Measurements from ENCODE around the gene CACNA1D. TPM values are rescaled to one million over a fixed set of nuclear protein-coding genes. Genes with fewer than 3 reads are reported as not detected.

CACNA1D gene
- total RNA-seq, 1 donor from 2014 or later = 1.1 TPM

- intact Hi-C loops (cut with micrococcal nuclease) = no loop called here
- no peak for DNase-seq
- Histone ChIP-seq H3K9me3 (replicated peaks) (no peaks in the 10 kb centered on the region), H3K27me3 (ENCODE audit: low read depth) (no peaks in the 10 kb centered on the region), H3K36me3 (no peaks in the 10 kb centered on the region), H3K27ac (replicated peaks) (peak overlapping the region; percentile 85), H3K4me3 (no peak overlapping the region), H3K4me1 (peaks cover 83% of the 10 kb centered on the region)
- TF ChIP-seq, protein P1, sequence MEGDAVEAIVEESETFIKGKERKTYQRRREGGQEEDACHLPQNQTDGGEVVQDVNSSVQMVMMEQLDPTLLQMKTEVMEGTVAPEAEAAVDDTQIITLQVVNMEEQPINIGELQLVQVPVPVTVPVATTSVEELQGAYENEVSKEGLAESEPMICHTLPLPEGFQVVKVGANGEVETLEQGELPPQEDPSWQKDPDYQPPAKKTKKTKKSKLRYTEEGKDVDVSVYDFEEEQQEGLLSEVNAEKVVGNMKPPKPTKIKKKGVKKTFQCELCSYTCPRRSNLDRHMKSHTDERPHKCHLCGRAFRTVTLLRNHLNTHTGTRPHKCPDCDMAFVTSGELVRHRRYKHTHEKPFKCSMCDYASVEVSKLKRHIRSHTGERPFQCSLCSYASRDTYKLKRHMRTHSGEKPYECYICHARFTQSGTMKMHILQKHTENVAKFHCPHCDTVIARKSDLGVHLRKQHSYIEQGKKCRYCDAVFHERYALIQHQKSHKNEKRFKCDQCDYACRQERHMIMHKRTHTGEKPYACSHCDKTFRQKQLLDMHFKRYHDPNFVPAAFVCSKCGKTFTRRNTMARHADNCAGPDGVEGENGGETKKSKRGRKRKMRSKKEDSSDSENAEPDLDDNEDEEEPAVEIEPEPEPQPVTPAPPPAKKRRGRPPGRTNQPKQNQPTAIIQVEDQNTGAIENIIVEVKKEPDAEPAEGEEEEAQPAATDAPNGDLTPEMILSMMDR (IDR thresholded peaks at IDR 0.05; ENCODE audit: borderline replicate concordance) = no peak
Measured at GRCh38 chr3:53708001-53708621, 213.7 kb downstream of the CACNA1D start.

DNA sequence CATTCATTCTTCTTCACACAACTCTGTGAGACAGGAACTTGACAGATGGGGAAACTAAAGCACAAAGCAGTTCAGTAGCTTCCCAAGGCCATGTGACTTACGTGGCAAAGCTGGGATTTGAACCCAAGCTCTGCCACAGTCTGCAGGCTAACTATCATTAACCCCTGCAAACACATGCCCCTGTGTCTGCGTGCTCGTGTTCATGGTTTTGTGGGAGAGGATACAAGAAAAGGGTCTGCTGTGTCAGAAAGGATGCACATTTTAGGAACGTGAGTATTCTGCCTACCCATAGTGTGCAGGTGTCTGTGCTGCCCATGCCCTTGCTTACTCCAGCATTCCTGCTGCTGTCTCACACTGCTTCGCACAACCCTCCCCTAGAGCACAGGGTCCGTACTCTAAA, 214.8 kb downstream of the CACNA1D start:
- no peak for DNase-seq
- TF ChIP-seq, protein P1 (IDR thresholded peaks at IDR 0.05; ENCODE audit: borderline replicate concordance) = no peak
- intact Hi-C loops (cut with micrococcal nuclease) = no loop called here
- Histone ChIP-seq H3K36me3 (no peaks in the 10 kb centered on the region), H3K4me3 (no peak overlapping the region), H3K27ac (replicated peaks) (peak overlapping the region; percentile 85), H3K27me3 (ENCODE audit: low read depth) (no peaks in the 10 kb centered on the region), H3K4me1 (peaks cover 83% of the 10 kb centered on the region), H3K9me3 (replicated peaks) (no peaks in the 10 kb centered on the region)

- H3K27me3 ChIP-seq (ENCODE audit: low read depth) = no peaks in the 10 kb centered on the region
- peaks cover 80% of the 10 kb centered on the region for H3K4me1 ChIP-seq
- intact Hi-C loops (cut with micrococcal nuclease) = loop anchor here (10.0 kb wide), 1 partner anchor 405 kb away; no protein-coding TSS in a partner anchor
- H3K36me3 ChIP-seq = no peaks in the 10 kb centered on the region
- peak; percentile 68 for DNase-seq
- TF ChIP-seq, protein P1 (IDR thresholded peaks at IDR 0.05; ENCODE audit: borderline replicate concordance) = peak; percentile 83
- no peak overlapping the region for H3K4me3 ChIP-seq
- no peaks in the 10 kb centered on the region for H3K9me3 ChIP-seq (replicated peaks)
- peak overlapping the region; percentile 85 for H3K27ac ChIP-seq (replicated peaks)
Measured at GRCh38 chr3:53709860-53710674, 215.7 kb downstream of the CACNA1D start.

DNA sequence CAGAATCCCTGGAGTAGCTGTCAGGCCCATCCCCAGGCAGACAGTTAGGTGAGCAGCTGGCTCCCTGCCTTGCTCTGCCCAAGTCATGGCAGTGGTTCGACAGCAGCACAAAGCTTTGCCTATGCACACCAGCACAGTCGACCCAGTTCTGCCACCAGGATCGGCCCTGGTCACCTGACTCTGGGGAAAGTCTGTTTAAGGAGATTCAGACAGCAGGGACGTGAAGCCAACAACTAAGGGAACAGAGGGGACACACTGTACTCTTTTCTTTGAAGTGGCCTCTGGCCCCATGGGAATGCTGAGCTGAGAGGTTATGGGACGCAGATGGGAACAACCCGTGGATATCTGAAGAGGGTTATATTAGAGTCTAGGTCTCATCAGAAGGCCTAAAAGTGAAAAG, 217.0 kb downstream of the CACNA1D start:
- Histone ChIP-seq H3K4me3 (no peak overlapping the region), H3K36me3 (no peaks in the 10 kb centered on the region), H3K27ac (replicated peaks) (peak overlapping the region; percentile 85), H3K9me3 (replicated peaks) (no peaks in the 10 kb centered on the region), H3K4me1 (peaks cover 79% of the 10 kb centered on the region), H3K27me3 (ENCODE audit: low read depth) (no peaks in the 10 kb centered on the region)
- intact Hi-C loops (cut with micrococcal nuclease) = loop anchor here (10.0 kb wide), 1 partner anchor 407 kb away; no protein-coding TSS in a partner anchor
- TF ChIP-seq, protein P1 (IDR thresholded peaks at IDR 0.05; ENCODE audit: borderline replicate concordance) = no peak
- peak; percentile 45 for DNase-seq

- Histone ChIP-seq H3K4me1 (peaks cover 64% of the 10 kb centered on the region), H3K9me3 (replicated peaks) (no peaks in the 10 kb centered on the region), H3K27ac (replicated peaks) (peak overlapping the region; percentile 85), H3K27me3 (ENCODE audit: low read depth) (no peaks in the 10 kb centered on the region), H3K36me3 (no peaks in the 10 kb centered on the region), H3K4me3 (no peak overlapping the region)
- intact Hi-C loops (cut with micrococcal nuclease) = loop anchor here (10.0 kb wide), 1 partner anchor 408 kb away; no protein-coding TSS in a partner anchor
- TF ChIP-seq, protein P1 (IDR thresholded peaks at IDR 0.05; ENCODE audit: borderline replicate concordance) = no peak
- DNase-seq = no peak
Measured at GRCh38 chr3:53712817-53713388, 218.5 kb downstream of the CACNA1D start.
